Neural progenitor cell (in vitro differentiated cells): ENCODE measurements around the gene PDIA2.

Experiments
- EZH2 ChIP-seq: fragments of 200-600 bp; sonication (generic); IDR thresholded peaks from 2 replicates; pipeline ENCODE4 v1.6.1; 2017; ENCODE audit warnings: antibody characterized with exemption, mild to moderate bottlenecking, moderate library complexity
- TF ChIP-seq, protein P1 (sequence below): fragments of 200-600 bp; sonication (generic); IDR thresholded peaks from 2 replicates; pipeline ENCODE4 v1.5.1; 2017; ENCODE audit warnings: antibody characterized with exemption, mild to moderate bottlenecking

- TF ChIP-seq EZH2, result no peak
- TF ChIP-seq, protein P1, sequence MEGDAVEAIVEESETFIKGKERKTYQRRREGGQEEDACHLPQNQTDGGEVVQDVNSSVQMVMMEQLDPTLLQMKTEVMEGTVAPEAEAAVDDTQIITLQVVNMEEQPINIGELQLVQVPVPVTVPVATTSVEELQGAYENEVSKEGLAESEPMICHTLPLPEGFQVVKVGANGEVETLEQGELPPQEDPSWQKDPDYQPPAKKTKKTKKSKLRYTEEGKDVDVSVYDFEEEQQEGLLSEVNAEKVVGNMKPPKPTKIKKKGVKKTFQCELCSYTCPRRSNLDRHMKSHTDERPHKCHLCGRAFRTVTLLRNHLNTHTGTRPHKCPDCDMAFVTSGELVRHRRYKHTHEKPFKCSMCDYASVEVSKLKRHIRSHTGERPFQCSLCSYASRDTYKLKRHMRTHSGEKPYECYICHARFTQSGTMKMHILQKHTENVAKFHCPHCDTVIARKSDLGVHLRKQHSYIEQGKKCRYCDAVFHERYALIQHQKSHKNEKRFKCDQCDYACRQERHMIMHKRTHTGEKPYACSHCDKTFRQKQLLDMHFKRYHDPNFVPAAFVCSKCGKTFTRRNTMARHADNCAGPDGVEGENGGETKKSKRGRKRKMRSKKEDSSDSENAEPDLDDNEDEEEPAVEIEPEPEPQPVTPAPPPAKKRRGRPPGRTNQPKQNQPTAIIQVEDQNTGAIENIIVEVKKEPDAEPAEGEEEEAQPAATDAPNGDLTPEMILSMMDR, result no peak
Measured at GRCh38 chr16:285146-286055, 2.4 kb downstream of the PDIA2 start.
